Measurements from ENCODE around the gene JARID2.

The JARID2 gene

GRCh38 chr6:15504040-15504495, 258.2 kb downstream of the JARID2 start:
- TF ChIP-seq CTCF (IDR thresholded peaks at IDR 0.05; ENCODE audit: low read length) (no peak), EZH2 (IDR thresholded peaks at IDR 0.05; ENCODE audit: borderline replicate concordance, low read length) (no peak)
- Histone ChIP-seq H3K9me2 (ENCODE audit: low read depth, low read length) (no peaks in the 10 kb centered on the region), H3K79me2 (ENCODE audit: insufficient read depth, low read length) (no peaks in the 10 kb centered on the region), H3K36me3 (ENCODE audit: insufficient read depth, low read length) (0 out of 2 replicates have a peak, but pooled peaks cover 4% of the 10 kb centered on the region), H3K4me1 (ENCODE audit: insufficient read depth, low read length, severe bottlenecking) (no peaks in the 10 kb centered on the region), H3K9ac (ENCODE audit: low read length) (no peak overlapping the region), H3K4me3 (ENCODE audit: low read depth, low read length, poor library complexity, severe bottlenecking) (no peak overlapping the region), H3F3A (ENCODE audit: insufficient read depth, low read length) (no peaks in the 10 kb centered on the region), H3K27ac (ENCODE audit: low read depth, low read length, poor library complexity, severe bottlenecking) (no peak overlapping the region), H3K4me2 (ENCODE audit: low read length) (no peak overlapping the region), H3K27me3 (ENCODE audit: insufficient read depth, low read length) (no peaks in the 10 kb centered on the region), H4K20me1 (ENCODE audit: insufficient read depth, low read length) (no peaks in the 10 kb centered on the region), H3K9me3 (ENCODE audit: low read length) (no peaks in the 10 kb centered on the region), H2AFZ (ENCODE audit: low read length) (no peak overlapping the region)

- no peaks in the 10 kb centered on the region for H3K4me1 ChIP-seq (ENCODE audit: insufficient read depth, low read length, severe bottlenecking)
- H3F3A ChIP-seq (ENCODE audit: insufficient read depth, low read length), result no peaks in the 10 kb centered on the region
- H3K36me3 ChIP-seq (ENCODE audit: insufficient read depth, low read length), result 0 out of 2 replicates have a peak, but pooled peaks cover 4% of the 10 kb centered on the region
- no peak overlapping the region for H3K4me3 ChIP-seq (ENCODE audit: low read depth, low read length, poor library complexity, severe bottlenecking)
- H3K9me2 ChIP-seq (ENCODE audit: low read depth, low read length), result no peaks in the 10 kb centered on the region
- no peaks in the 10 kb centered on the region for H3K9me3 ChIP-seq (ENCODE audit: low read length)
- no peak overlapping the region for H3K4me2 ChIP-seq (ENCODE audit: low read length)
- H3K79me2 ChIP-seq (ENCODE audit: insufficient read depth, low read length), result no peaks in the 10 kb centered on the region
- no peaks in the 10 kb centered on the region for H3K27me3 ChIP-seq (ENCODE audit: insufficient read depth, low read length)
- no peaks in the 10 kb centered on the region for H4K20me1 ChIP-seq (ENCODE audit: insufficient read depth, low read length)
- H3K27ac ChIP-seq (ENCODE audit: low read depth, low read length, poor library complexity, severe bottlenecking), result no peak overlapping the region
- H3K9ac ChIP-seq (ENCODE audit: low read length), result no peak overlapping the region
- TF ChIP-seq EZH2 (IDR thresholded peaks at IDR 0.05; ENCODE audit: borderline replicate concordance, low read length), result no peak
- no peak for TF ChIP-seq CTCF (IDR thresholded peaks at IDR 0.05; ENCODE audit: low read length)
- H2AFZ ChIP-seq (ENCODE audit: low read length), result no peak overlapping the region
These were observed 258.9 kb downstream of the JARID2 start for GRCh38 chr6:15504581-15505350.

GRCh38 chr6:15505463-15505918, 259.6 kb downstream of the JARID2 start:
- Histone ChIP-seq H3K36me3 (ENCODE audit: insufficient read depth, low read length) (0 out of 2 replicates have a peak, but pooled peaks cover 4% of the 10 kb centered on the region), H4K20me1 (ENCODE audit: insufficient read depth, low read length) (no peaks in the 10 kb centered on the region), H3K9me2 (ENCODE audit: low read depth, low read length) (no peaks in the 10 kb centered on the region)

More at GRCh38 chr6:15505463-15505918, 259.6 kb downstream of the JARID2 start:
- TF ChIP-seq EZH2 (IDR thresholded peaks at IDR 0.05; ENCODE audit: borderline replicate concordance, low read length) (no peak), CTCF (IDR thresholded peaks at IDR 0.05; ENCODE audit: low read length) (no peak)
- Histone ChIP-seq H3F3A (ENCODE audit: insufficient read depth, low read length) (no peaks in the 10 kb centered on the region), H3K4me3 (ENCODE audit: low read depth, low read length, poor library complexity, severe bottlenecking) (no peak overlapping the region), H3K4me1 (ENCODE audit: insufficient read depth, low read length, severe bottlenecking) (no peaks in the 10 kb centered on the region), H3K27me3 (ENCODE audit: insufficient read depth, low read length) (no peaks in the 10 kb centered on the region), H3K9me3 (ENCODE audit: low read length) (no peaks in the 10 kb centered on the region), H3K9ac (ENCODE audit: low read length) (no peak overlapping the region), H2AFZ (ENCODE audit: low read length) (no peak overlapping the region), H3K4me2 (ENCODE audit: low read length) (no peak overlapping the region), H3K27ac (ENCODE audit: low read depth, low read length, poor library complexity, severe bottlenecking) (no peak overlapping the region), H3K79me2 (ENCODE audit: insufficient read depth, low read length) (no peaks in the 10 kb centered on the region)

All from OCI-LY1 (cell line).